GM19468 (cell line): Measurements from ENCODE around the gene CYP26C1.

Source experiments
- ATAC-seq: cut with Tn5 transposase; IDR thresholded peaks from one replicate; pipeline ENCODE4 v1.9.1; 2021; ENCODE audit warnings: mild to moderate bottlenecking, moderate library complexity, moderate number of reproducible peaks; ENCODE audit not compliant: unreplicated experiment; ENCODE audit errors: extremely low read depth

The CYP26C1 gene

GRCh38 chr10:93063977-93064660 is 3.5 kb downstream of the CYP26C1 start:
- no peak for ATAC-seq

GRCh38 chr10:93064874-93065660 is 4.5 kb downstream of the CYP26C1 start:
- ATAC-seq = no peak

- no peak for ATAC-seq
These were observed 5.3 kb downstream of the CYP26C1 start for GRCh38 chr10:93065675-93066543.

GRCh38 chr10:93066544-93066913 is 5.9 kb downstream of the CYP26C1 start:
- ATAC-seq = no peak

- no peak for ATAC-seq
These were observed 7.1 kb downstream of the CYP26C1 start for GRCh38 chr10:93067443-93068365.

GRCh38 chr10:93068411-93069244 is 8.0 kb downstream of the CYP26C1 start:
- ATAC-seq = no peak

GRCh38 chr10:93069245-93069561 is 8.6 kb downstream of the CYP26C1 start:
- ATAC-seq = no peak

- ATAC-seq = no peak
These were observed 10.0 kb downstream of the CYP26C1 start for GRCh38 chr10:93070378-93071176.

- no peak for ATAC-seq
These were observed 10.5 kb downstream of the CYP26C1 start for GRCh38 chr10:93071177-93071472.

- ATAC-seq = no peak
These were observed 11.2 kb downstream of the CYP26C1 start for GRCh38 chr10:93071674-93072224.

GRCh38 chr10:93072225-93072712 is 11.7 kb downstream of the CYP26C1 start:
- no peak for ATAC-seq

- ATAC-seq = no peak
These were observed 12.3 kb downstream of the CYP26C1 start for GRCh38 chr10:93072713-93073538.

GRCh38 chr10:93073539-93074146 is 13.0 kb downstream of the CYP26C1 start, which contains the start of gene CYP26A1:
CYP26A1 (plus strand) TSS chr10:93073893; CDS start chr10:93073935, 42 bp downstream.
- no peak for ATAC-seq

GRCh38 chr10:93074147-93074596 is 13.6 kb downstream of the CYP26C1 start:
- no peak for ATAC-seq

- no peak for ATAC-seq
These were observed 14.2 kb downstream of the CYP26C1 start for GRCh38 chr10:93074597-93075368.
